ENCODE data around the gene RNF5. TPM values are rescaled to one million over a fixed set of nuclear protein-coding genes. Genes with fewer than 3 reads are reported as not detected.

Gene RNF5
- total and polyA plus RNA-seq, 9 of the 15 experiments (the other 6 are each of a cell fraction or from before 2014, with no cell fraction given), result 62.2 to 245 (median 129) TPM

- TF ChIP-seq, protein P1, sequence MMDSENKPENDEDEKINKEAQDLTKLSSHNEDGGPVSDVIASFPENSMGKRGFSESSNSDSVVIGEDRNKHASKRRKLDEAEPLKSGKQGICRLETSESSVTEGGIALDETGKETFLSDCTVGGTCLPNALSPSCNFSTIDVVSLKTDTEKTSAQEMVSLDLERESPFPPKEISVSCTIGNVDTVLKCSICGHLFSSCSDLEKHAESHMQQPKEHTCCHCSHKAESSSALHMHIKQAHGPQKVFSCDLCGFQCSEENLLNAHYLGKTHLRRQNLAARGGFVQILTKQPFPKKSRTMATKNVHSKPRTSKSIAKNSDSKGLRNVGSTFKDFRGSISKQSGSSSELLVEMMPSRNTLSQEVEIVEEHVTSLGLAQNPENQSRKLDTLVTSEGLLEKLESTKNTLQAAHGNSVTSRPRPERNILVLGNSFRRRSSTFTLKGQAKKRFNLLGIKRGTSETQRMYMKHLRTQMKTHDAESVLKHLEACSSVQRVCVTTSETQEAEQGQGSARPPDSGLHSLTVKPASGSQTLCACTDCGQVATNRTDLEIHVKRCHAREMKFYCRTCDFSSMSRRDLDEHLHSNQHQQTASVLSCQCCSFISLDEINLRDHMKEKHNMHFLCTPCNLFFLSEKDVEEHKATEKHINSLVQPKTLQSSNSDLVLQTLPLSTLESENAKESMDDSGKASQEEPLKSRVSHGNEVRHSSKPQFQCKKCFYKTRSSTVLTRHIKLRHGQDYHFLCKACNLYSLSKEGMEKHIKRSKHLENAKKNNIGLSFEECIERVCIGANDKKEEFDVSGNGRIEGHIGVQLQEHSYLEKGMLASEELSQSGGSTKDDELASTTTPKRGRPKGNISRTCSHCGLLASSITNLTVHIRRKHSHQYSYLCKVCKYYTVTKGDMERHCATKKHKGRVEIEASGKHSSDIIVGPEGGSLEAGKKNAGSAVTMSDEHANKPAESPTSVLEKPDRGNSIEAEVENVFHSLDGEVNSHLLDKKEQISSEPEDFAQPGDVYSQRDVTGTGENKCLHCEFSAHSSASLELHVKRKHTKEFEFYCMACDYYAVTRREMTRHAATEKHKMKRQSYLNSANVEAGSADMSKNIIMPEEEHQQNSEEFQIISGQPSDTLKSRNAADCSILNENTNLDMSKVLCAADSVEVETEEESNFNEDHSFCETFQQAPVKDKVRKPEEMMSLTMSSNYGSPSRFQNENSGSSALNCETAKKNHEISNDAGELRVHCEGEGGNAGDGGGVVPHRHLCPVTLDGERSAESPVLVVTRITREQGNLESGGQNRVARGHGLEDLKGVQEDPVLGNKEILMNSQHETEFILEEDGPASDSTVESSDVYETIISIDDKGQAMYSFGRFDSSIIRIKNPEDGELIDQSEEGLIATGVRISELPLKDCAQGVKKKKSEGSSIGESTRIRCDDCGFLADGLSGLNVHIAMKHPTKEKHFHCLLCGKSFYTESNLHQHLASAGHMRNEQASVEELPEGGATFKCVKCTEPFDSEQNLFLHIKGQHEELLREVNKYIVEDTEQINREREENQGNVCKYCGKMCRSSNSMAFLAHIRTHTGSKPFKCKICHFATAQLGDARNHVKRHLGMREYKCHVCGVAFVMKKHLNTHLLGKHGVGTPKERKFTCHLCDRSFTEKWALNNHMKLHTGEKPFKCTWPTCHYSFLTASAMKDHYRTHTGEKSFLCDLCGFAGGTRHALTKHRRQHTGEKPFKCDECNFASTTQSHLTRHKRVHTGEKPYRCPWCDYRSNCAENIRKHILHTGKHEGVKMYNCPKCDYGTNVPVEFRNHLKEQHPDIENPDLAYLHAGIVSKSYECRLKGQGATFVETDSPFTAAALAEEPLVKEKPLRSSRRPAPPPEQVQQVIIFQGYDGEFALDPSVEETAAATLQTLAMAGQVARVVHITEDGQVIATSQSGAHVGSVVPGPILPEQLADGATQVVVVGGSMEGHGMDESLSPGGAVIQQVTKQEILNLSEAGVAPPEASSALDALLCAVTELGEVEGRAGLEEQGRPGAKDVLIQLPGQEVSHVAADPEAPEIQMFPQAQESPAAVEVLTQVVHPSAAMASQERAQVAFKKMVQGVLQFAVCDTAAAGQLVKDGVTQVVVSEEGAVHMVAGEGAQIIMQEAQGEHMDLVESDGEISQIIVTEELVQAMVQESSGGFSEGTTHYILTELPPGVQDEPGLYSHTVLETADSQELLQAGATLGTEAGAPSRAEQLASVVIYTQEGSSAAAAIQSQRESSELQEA (IDR thresholded peaks at IDR 0.05; ENCODE audit: low read depth), result peak; percentile 92
- TF ChIP-seq, protein P2, sequence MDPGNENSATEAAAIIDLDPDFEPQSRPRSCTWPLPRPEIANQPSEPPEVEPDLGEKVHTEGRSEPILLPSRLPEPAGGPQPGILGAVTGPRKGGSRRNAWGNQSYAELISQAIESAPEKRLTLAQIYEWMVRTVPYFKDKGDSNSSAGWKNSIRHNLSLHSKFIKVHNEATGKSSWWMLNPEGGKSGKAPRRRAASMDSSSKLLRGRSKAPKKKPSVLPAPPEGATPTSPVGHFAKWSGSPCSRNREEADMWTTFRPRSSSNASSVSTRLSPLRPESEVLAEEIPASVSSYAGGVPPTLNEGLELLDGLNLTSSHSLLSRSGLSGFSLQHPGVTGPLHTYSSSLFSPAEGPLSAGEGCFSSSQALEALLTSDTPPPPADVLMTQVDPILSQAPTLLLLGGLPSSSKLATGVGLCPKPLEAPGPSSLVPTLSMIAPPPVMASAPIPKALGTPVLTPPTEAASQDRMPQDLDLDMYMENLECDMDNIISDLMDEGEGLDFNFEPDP (CRISPR knock-in tag; IDR thresholded peaks at IDR 0.05), result no peak
- TF ChIP-seq FOXM1 (IDR thresholded peaks at IDR 0.05; ENCODE audit: low read depth), result 0 out of 2 replicates have a peak, but pooled peaks have one; percentile 12
- TF ChIP-seq FOXM1 (CRISPR knock-in tag; IDR thresholded peaks at IDR 0.05; ENCODE audit: low read depth), result no peak
- TF ChIP-seq BHLHE40 (IDR thresholded peaks at IDR 0.05; ENCODE audit: low read length), result peak; percentile 2; the same call in 1 of the 2 replicates
- TF ChIP-seq TSC22D4 (tag; IDR thresholded peaks at IDR 0.05), result no peak
- TF ChIP-seq, protein P3, sequence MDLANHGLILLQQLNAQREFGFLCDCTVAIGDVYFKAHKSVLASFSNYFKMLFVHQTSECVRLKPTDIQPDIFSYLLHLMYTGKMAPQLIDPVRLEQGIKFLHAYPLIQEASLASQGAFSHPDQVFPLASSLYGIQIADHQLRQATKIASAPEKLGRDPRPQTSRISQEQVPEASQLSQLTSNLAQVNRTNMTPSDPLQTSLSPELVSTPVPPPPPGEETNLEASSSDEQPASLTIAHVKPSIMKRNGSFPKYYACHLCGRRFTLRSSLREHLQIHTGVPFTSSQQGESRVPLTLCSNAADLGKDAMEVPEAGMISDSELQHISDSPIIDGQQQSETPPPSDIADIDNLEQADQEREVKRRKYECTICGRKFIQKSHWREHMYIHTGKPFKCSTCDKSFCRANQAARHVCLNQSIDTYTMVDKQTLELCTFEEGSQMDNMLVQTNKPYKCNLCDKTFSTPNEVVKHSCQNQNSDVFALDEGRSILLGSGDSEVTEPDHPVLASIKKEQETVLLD (IDR thresholded peaks at IDR 0.05), result peak; percentile 87
- TF ChIP-seq GTF2E2 (tag; IDR thresholded peaks at IDR 0.05), result no peak
- TF ChIP-seq ZNF316 (IDR thresholded peaks at IDR 0.05), result peak; percentile 100
- peak; percentile 21 for TF ChIP-seq CTBP1 (IDR thresholded peaks at IDR 0.05; ENCODE audit: borderline replicate concordance)
- TF ChIP-seq NFATC3 (IDR thresholded peaks at IDR 0.05), result no peak
- no peak for TF ChIP-seq MEF2A (IDR thresholded peaks at IDR 0.05; ENCODE audit: control insufficient read depth, low read depth, low read length)
- no peak for TF ChIP-seq CCAR2 (IDR thresholded peaks at IDR 0.05; ENCODE audit: low read depth, low read length)
- TF ChIP-seq, protein P4, sequence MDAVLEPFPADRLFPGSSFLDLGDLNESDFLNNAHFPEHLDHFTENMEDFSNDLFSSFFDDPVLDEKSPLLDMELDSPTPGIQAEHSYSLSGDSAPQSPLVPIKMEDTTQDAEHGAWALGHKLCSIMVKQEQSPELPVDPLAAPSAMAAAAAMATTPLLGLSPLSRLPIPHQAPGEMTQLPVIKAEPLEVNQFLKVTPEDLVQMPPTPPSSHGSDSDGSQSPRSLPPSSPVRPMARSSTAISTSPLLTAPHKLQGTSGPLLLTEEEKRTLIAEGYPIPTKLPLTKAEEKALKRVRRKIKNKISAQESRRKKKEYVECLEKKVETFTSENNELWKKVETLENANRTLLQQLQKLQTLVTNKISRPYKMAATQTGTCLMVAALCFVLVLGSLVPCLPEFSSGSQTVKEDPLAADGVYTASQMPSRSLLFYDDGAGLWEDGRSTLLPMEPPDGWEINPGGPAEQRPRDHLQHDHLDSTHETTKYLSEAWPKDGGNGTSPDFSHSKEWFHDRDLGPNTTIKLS (IDR thresholded peaks at IDR 0.05; ENCODE audit: borderline replicate concordance, low read depth), result 0 out of 2 replicates have a peak, but pooled peaks have one; percentile 35
- no peak for TF ChIP-seq ZNF551 (CRISPR knock-in tag; IDR thresholded peaks at IDR 0.05)
- peak; percentile 76 for TF ChIP-seq ATF7 (IDR thresholded peaks at IDR 0.05)
These were observed at the start of gene RNF5 (continued) for GRCh38 chr6:32177788-32178546.

Measured in K562 (cell line).